ENCODE measurements around the gene BCL3.

Gene BCL3

GRCh38 chr19:44742330-44743061 lies 6.0 kb upstream of the BCL3 start:
- DNase-seq (ENCODE audit: low read depth), result no peak

GRCh38 chr19:44744871-44745332 lies 3.6 kb upstream of the BCL3 start:
- DNase-seq (ENCODE audit: low read depth), result no peak

- no peak for DNase-seq (ENCODE audit: low read depth)
Measured at GRCh38 chr19:44745341-44745831, 3.1 kb upstream of the BCL3 start.

- no peak for DNase-seq (ENCODE audit: low read depth)
Measured at GRCh38 chr19:44745887-44746600, 2.5 kb upstream of the BCL3 start.

DNA sequence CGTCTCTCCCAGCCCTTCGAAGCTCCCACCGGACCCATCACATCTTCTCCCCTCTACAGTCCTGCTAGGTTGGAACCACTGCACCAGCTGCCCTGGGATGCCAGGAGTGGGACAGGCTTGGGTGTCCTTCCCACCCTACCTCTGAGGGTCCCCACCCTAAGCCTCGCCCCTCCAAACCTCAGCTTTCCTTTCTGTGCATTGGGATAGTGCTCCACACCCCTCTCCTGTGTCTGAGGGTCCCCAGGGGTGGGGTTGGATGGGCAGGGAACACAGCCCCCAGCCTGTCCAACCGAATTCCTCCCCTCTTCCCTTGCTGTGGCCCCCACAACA lies 1.9 kb upstream of the BCL3 start:
- DNase-seq (ENCODE audit: low read depth), result no peak

GRCh38 chr19:44746946-44747738 lies 1.4 kb upstream of the BCL3 start:
- DNase-seq (ENCODE audit: low read depth), result peak; percentile 89

DNA sequence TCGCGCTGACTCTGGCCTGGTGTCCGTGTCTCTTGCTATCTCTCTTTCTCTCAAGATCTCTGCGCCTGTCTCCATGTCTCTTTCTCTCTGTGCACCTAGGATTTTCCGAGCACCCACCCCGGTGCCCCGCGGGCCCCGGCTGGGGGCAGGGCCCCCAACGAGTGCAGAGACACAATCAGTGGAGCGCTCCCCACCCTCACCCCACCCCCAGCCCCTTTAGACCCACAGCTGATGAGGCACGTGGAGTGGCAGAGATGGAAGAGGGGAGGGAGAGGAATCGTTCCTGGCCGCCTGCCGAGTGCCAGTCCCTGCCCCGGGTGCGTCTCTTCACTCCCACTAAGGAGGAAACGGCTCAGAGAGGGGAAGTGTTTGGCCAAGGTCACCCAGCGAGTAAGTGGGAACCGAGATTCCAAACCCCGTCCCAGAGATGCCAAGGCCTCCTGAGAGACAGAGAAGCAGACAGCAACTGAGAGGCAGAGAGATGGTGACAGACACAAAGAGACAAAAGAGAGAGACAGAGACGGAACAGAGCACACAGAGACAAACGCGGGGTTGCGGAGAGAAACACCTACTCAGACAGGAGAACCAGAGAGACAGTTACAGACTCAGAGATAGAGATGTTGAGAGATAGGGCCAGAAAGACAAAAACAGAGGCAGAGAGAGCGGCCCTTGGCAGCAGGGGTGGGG lies 626 bp upstream of the BCL3 start:
- DNase-seq (ENCODE audit: low read depth), result no peak

GRCh38 chr19:44749292-44749691 lies 784 bp downstream of the BCL3 start:
- DNase-seq (ENCODE audit: low read depth), result no peak

DNA sequence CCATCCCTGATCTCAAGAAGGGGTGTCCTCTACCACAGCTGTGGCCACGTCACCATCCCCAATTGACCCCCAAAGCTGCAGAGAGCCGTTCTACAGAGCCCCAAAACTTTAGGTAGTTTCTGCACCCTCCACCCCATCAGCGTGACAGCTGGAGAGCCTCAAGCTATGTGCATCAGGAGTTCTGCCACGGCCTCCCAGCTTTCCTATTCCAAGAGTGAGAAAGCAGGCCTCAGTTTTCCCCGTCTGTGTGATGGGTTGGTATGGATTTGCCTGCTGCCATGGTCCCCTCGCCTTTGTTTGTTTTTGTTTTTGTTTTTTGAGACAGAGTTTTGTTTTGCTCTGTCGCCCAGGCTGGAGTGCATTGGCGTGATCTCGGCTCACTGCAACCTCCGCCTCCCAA lies 1.5 kb downstream of the BCL3 start:
- no peak for DNase-seq (ENCODE audit: low read depth)

- DNase-seq (ENCODE audit: low read depth), result no peak
Measured at GRCh38 chr19:44752123-44752815, 3.8 kb downstream of the BCL3 start.

GRCh38 chr19:44752816-44753625 lies 4.5 kb downstream of the BCL3 start:
- DNase-seq (ENCODE audit: low read depth), result peak; percentile 93

DNA sequence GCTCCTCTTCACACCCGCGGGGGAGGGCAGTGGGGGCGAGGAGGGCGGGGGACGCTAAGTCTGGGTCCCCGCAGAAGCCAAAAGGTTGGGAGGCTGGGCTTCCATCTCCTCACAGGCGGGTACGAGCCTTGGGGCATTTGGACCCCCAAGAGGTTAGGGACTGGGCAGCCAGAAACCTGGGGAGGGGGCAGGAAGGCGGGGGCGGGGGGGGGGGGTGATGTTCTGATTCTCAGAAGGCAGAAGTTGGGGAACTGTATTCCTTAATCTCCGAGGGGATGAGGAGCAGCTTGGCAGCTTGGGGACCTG lies 5.1 kb downstream of the BCL3 start:
- no peak for DNase-seq (ENCODE audit: low read depth)

- peak; percentile 70 for DNase-seq (ENCODE audit: low read depth)
Measured at GRCh38 chr19:44753932-44754749, 5.6 kb downstream of the BCL3 start.

DNA sequence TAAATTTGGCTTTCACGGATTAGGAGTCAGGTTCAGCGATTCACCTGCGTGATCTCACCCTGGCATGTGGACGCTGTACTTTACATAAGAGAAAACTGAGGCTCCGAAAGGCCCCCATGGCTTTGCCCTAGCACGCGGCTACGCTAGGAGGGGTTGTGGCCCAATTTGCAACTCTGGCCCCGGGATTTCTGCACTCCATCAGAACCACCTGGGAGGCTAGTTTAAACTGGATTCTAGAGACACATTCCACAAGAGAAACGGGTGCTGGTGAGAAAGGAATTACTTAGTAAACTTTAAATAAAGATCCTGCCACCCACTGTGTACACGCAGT lies 6.2 kb downstream of the BCL3 start:
- no peak for DNase-seq (ENCODE audit: low read depth)

DNA sequence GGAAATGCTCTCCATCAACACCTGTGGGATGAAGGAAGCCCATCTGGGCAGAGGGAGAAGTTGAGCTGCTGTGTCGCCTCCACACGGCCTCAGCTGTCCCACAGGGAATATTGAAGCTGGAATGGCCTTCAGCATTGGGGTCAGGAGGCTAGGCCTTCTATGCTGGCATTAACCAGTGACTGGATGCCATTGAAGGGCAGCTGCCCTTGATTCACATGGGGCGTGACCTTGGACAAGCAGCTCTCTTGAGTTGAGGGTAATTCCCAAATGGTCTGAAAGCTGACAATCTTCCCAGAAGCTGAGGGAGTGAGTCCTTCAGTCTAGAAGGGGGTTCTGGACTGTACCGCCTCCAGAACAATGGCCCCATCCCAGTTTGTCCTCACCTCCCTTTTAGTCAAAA lies 6.7 kb downstream of the BCL3 start:
- no peak for DNase-seq (ENCODE audit: low read depth)

- DNase-seq (ENCODE audit: low read depth), result no peak
Measured at GRCh38 chr19:44756089-44756562, 7.6 kb downstream of the BCL3 start.

DNA sequence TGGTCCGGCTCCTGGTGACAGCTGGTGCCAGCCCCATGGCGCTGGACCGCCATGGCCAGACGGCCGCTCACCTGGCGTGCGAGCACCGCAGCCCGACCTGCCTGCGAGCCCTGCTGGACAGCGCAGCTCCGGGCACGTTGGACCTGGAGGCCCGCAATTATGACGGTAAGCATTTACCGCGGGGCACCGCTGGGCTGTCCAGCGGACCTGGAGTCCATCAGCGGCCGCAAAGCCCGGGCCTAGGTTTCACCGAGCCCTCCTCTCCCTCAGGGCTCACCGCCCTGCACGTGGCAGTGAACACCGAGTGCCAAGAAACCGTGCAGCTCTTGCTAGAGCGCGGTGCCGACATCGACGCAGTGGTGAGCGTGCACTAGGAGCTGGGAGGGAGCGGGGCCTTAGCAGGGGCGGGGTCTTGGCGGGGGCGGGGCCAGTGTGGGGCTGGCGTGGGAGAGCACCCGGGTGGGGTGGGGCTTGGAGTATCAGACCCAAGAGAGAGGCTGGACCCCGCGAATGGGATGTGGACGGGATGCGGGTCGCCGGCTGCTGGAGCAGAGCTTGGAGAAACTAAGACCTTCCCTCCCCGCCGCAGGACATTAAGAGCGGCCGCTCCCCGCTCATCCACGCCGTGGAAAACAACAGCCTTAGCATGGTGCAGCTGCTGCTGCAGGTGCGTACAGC lies 8.7 kb downstream of the BCL3 start:
- no peak for DNase-seq (ENCODE audit: low read depth)

DNA sequence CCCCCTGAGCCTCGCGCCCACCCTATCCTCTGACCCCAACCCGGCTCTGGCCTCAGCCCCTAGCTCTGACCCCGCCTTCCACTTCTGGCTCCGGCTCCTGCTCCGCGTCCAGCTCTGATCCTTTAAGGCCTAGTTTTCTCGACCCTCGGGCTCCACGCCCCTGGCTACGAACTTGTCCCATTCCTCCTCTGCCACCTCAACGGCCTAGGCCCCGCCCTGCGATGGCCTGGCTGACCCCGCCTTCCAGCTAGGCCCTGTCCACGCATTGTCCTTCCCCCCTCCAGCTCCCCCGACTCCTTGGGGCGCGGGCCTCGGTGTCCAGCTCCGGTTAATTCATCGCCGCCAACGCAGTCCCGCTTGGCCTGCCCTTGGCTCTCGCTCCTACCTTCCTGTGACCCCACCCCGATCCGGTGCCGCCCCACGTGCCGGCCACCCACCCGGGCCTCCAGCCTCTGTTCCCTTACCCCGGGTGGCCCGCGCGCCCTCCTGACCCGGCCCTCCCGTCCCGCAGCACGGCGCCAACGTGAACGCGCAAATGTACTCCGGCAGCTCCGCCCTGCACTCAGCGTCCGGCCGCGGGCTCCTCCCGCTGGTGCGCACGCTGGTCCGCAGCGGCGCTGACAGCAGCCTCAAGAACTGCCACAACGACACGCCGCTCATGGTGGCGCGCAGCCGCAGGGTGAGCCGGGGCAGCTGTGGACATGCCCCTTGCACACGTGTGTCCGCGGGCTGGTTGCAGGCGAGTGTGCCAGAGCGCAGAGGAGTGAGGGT lies 9.4 kb downstream of the BCL3 start:
- DNase-seq (ENCODE audit: low read depth), result no peak

- DNase-seq (ENCODE audit: low read depth), result no peak
Measured at GRCh38 chr19:44758596-44758995, 10.1 kb downstream of the BCL3 start.
